Measurements from ENCODE around the gene IFFO2.

IFFO2 gene

DNA sequence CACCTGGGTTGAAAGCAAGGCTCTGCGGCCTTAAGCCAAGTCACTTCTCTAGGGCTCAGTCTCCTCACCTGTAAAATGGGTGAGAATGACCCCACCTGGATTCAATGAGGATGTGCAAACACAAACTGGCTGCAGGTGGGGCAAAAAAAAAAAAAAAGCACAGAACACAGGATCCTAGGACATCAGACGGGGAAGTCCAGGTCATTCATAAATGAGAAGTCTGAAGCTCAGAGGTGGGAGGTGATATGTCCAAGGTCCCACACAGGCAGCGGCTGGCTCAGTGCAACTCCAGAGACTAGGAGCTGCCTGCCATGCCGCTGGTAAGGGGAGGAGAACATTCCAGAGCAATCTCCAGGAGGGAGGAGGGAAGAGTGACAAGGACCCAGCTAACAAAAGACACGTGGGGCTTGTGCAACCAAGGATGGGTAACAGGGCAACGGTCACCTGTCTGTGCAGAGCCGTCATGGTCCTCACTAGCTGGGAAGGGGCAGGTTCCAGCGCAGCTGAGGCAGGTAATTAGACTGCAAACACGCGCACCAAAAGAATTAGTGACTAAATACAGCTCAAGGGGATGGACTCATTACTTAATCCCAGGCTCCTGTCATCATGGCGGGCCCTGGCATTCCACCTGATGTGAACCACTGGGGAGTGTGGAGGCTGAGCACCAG is 19.5 kb downstream of the IFFO2 start:
- DNase-seq (ENCODE audit: low read depth in 2 of 2) = no peak

GRCh38 chr1:18936471-18936813 is 20.0 kb downstream of the IFFO2 start:
- DNase-seq (ENCODE audit: low read depth in 2 of 2) = no peak

DNA sequence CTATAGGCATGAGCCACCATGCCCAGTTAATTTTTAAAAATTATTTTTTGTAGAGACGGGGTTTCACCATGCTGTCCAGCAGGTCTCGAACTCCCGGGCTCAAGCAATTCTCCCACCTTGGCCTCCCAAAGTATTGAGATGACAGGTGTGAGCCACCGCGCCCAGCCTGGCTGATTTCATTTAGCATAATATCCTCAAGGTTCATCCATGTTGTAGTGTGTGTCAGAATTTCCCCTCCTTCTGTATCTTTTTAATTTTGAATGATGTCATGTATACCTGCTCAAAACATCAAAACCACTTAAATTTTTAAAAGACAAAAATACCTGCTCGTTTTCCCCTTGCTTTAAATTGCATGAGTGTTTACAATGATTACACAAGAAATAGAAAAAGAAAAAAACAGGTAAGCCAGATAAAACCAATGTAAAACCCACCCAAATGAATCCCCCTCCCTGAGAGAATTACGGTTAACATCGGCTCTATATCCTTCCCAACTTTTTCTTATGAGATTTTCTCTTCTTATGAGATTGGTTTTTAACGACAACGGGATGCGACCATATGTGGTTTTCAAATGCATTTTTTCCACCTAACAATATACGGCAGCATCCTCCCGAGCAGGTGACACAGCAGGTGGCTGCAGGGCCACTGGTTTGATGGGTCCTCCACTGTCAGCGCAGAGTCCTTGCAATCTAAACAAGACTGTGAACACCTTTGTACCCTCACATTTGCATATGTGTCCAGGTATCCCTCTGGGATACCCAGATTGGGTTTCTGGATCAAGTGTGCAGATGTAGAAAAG is 22.1 kb downstream of the IFFO2 start:
- no peak for DNase-seq (ENCODE audit: low read depth in 2 of 2)

DNA sequence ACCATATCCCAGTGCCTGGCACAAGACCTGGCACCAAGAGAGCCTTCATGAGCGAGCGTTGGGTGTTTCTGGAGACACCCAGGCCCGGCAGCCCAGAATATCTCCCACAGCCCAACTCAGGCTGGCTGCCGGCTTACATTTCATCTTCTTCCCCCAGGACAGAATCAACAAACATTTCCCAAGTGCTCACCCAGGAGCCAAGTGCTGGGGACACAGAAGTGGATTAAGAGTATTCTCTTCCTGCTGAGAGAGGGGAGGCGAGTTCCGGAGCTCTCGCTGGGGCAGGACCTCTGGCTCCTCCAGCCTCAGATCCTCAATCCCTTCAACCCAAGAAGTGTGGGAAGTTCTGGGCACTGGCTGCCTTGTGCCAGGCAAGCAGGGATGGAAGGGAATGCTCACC is 23.6 kb downstream of the IFFO2 start:
- no peak for DNase-seq (ENCODE audit: low read depth in 2 of 2)

DNA sequence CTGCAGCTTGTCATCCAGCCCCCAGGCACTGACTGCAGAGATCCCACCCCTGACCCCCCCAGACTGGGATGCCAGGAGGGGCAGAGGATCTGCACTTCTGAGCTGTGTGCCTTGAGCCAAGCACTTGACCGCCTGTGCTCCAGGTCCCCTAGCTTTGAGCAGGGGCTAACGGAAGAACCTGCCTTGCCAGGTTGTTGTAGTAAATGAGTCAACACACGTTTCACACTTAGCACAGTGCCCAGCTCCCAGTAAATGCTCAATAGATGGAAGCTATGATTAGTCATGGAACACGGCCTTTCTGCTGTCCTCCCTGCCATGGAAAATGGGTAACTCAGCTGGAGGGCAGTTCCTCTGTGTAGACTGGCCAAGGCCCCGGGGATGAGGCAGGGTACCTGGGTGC is 24.1 kb downstream of the IFFO2 start:
- DNase-seq (ENCODE audit: low read depth in 2 of 2) = no peak

GRCh38 chr1:18931730-18932129 is 24.7 kb downstream of the IFFO2 start:
- no peak for DNase-seq (ENCODE audit: low read depth in 2 of 2)

DNA sequence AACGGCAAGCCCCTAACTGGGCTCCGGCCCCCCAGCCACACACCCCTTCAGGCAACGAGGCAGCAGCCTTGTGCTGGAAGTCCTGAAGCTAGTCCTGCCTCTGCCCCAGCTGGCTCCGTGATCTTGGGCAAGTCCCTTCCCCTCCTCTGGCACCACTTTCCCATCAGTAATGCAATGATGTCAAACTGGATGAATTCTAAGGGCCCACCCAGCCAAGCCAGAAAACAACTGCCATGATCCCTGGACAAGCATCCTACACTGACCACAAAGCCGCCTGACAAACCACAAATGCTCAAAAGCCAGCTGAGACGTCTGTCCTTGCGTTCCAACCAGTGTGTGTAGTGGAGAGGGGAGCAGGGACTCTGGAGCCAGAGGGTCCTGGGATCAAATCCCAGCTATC is 26.8 kb downstream of the IFFO2 start:
- no peak for DNase-seq (ENCODE audit: low read depth in 2 of 2)

GRCh38 chr1:18928985-18929384 is 27.5 kb downstream of the IFFO2 start:
- no peak for DNase-seq (ENCODE audit: low read depth in 2 of 2)

DNA sequence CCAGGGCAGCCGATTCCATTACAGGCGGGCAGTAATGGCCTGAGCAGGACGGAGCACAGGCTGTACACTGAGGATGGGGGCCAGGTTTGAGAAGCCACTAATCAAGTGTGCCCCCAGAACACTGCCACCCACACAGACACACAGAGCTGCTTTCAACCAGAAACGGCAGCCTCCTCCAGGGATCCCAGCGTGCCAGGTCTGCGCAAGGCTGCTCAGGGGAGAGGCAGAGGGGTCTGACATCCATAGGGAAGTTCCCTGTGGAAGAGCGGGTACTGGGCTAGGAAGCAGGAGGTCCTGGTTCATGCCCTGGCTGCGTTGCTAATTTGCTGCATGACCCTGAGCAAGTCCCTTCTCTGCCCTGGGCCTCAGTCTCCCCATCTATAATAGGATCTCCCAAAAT is 28.1 kb downstream of the IFFO2 start:
- no peak for DNase-seq (ENCODE audit: low read depth in 2 of 2)

DNA sequence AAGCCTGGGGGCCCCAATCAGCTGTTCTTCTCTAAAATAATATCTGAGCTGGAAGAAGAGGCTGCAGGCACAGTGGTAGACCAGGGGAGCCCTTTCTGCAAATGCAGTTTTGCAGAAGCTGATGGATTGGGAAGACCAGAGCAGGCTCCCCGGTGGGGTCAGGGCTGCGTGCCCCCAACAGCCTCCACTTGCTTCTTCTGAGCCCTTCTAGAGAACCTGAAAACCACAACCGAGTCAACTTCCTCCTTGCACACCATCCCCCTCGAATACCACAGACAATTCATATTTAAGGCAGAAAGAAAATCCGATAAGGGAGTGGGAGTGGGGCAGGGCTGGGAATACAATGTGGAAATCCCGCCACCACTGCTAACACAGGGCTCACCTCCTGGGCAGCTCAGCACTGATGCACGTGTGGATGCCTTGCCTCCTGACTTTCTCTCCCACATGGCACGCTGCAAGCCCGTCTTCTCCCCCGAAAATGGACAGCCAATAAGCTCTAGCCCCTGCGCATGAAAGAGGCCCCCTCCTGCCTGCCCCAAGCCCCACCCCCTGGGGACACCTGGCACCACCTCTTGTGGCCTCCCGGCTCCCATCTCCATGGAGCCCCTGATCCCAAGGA is 28.7 kb downstream of the IFFO2 start:
- DNase-seq (ENCODE audit: low read depth in 2 of 2) = no peak

GRCh38 chr1:18927082-18927653 is 29.3 kb downstream of the IFFO2 start:
- DNase-seq (ENCODE audit: low read depth in 2 of 2) = no peak

DNA sequence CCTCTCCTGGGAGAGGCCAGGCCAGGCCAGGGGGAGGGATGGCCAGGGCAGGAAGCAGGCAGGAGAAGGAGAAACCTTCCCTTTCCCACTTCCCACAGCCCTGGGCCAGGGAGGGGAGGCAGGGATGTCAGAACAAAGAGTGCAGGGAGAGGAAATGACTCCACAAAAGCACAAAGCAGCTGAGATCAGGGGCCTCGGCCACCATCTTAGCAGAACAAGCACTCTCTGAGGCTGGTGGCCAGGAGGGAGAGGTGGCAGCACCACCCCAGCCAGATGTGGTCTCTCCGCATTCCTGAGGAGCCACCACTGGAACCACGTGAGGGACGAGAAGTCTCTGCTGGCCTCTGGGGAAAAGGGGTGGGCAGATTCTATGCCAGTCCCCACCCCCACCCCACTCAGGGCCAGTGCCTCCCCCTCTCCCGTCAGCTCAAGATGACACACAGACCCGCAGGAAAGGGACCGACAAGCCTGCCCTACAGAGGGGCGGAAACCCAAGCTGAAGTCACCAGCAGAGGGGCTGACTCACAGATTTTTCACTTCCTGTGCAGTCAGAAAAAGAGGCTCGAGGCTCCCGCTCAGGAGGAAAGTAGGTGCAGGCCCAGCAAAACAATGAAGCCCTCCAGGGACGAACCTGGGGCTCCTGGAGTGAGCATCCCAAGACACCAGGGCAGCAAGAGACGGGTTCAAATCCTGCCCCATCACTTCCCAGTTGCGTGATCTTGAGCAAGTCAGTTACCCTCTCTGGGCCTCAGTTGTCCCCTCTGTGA is 30.0 kb downstream of the IFFO2 start:
- peak; percentile 49 to 68 for DNase-seq (ENCODE audit: low read depth in 2 of 2)

DNA sequence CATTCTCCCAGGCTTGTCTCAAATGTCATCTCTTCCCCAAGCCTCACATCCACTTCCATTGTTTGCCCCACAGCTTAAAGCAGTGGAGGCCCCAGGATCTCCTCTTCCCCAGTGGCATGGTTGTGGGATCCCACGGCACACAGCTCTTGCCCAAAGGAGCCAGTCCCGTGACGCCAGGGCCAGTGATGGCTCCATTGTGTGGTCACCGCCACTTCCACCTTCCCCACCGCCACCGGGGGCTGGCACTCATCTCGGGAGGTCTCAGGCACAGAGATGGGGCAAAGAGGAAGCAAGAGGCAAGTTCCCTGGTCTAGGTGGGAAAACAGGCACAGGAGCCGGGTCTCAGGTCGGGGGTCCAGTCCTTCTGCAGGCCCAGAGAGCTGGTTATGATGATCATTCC is 31.2 kb downstream of the IFFO2 start:
- no peak for DNase-seq (ENCODE audit: low read depth in 2 of 2)

DNA sequence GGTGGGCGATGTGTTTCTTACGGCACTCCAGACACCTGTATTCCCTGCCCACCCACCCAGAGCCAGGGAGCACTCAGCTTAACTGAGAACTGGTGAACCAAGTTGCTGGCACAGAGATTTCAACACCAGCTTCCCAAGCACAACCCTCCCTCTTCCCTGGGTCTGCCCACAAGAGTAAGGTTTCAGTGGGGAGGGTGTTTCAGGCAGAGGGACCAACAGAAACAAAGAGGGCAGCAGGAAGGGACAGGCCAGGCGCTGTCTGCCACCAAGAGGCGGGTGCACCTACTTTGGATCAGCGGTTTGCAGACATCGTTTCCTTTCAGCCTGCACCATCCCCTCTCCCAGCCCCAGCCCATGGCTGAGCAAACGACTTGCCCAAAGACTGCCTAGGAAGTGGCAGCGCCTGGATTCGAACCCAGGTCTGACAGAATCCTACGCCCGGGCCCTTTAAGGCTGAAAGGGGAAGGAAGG is 32.2 kb downstream of the IFFO2 start:
- no peak for DNase-seq (ENCODE audit: low read depth in 2 of 2)

- no peak for DNase-seq (ENCODE audit: low read depth in 2 of 2)
These were observed 32.7 kb downstream of the IFFO2 start for GRCh38 chr1:18923756-18924211.

GRCh38 chr1:18922848-18923755 is 33.4 kb downstream of the IFFO2 start:
- no peak for DNase-seq (ENCODE audit: low read depth in 2 of 2)

DNA sequence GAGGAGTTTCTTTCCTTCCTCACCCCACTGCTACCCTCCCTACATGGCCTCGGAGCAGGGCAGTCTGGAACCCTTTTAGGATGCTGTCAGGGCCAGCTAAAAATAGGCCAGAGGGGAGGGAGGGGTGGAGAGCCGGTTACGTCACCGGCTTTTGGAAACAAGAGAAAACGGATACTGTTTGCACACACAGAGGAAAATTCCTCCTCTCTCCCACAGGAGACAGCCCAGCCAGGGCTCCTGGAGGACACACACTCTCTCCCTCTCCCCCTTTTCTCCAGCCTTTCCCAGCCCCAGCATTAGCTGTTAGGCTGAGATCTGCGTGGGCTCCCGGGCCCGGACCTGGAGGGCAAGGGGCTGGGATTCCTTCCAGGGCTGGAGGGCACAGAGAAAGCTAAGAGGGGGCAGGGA is 34.2 kb downstream of the IFFO2 start:
- DNase-seq (ENCODE audit: low read depth in 2 of 2) = no peak

DNA sequence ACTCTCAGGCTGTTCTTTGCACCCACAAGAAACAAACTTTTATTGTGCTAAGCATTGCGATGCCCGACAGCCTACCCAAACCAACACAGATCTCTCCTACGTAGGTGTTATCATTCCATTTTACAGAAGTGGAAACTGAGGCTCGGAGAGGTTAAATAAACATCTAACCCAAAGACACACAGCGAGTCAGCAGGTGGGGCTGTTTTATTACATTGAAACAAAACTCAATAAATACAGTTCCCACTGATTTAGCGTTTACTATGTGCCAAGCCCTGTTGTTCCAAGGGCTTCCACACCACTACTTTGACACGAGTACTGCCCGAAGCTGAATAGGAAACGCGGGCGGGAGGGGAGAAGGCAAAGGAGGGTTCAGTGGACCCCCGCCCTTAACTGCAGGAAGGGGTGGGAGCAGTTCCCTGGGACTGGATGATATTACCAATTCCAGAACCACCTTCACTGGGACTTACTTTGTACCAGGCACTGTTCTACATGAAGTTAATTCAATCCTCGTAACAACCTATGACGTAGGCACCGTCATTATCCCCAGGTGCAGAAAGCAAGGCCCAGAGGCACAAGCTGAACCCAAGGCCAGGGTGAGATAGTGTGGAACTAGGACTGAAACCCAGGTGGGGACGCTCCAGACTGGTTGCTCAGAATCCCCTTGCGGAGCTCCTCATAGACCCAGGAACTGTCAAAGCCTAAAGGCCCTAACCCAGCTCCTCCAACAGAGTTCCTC is 34.8 kb downstream of the IFFO2 start:
- DNase-seq (ENCODE audit: low read depth in 2 of 2) = no peak

DNA sequence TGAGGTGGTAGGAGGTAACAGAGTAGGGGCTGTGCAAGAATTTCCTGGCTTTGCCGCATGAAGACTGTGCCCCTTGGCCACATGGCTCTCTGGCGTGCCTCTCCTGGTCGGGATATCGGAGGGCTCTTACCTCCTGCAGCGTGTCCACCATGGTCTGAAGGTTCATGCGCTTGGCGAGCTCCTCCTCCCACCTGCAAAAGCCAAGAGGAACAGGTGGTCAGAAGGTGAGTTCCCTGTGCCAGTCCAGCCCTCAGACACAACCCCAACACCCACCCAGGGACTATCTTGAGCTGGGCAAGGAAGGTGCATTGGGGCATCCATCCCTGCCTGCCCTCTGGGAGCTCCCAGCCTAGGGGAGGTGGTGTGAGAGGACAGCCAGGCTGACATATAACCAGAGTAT is 35.5 kb downstream of the IFFO2 start:
- no peak for DNase-seq (ENCODE audit: low read depth in 2 of 2)

GRCh38 chr1:18919956-18920355 is 36.5 kb downstream of the IFFO2 start:
- no peak for DNase-seq (ENCODE audit: low read depth in 2 of 2)

All from stimulated activated CD4-positive, alpha-beta T cell treated with anti-CD3 and anti-CD28 coated beads, Interleukin-1b, Interleukin-23, amount 100 ng/mL, for 1 hour (primary cell).